Measurements from ENCODE around the gene KLHL30. TPM values are rescaled to one million over a fixed set of nuclear protein-coding genes. Genes with fewer than 3 reads are reported as not detected.

Gene KLHL30, protein sequence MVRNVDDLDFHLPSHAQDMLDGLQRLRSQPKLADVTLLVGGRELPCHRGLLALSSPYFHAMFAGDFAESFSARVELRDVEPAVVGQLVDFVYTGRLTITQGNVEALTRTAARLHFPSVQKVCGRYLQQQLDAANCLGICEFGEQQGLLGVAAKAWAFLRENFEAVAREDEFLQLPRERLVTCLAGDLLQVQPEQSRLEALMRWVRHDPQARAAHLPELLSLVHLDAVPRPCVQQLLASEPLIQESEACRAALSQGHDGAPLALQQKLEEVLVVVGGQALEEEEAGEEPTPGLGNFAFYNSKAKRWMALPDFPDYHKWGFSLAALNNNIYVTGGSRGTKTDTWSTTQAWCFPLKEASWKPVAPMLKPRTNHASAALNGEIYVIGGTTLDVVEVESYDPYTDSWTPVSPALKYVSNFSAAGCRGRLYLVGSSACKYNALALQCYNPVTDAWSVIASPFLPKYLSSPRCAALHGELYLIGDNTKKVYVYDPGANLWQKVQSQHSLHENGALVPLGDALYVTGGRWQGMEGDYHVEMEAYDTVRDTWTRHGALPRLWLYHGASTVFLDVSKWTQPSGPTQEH
- total RNA-seq (not detected), polyA plus RNA-seq (not detected)

DNA sequence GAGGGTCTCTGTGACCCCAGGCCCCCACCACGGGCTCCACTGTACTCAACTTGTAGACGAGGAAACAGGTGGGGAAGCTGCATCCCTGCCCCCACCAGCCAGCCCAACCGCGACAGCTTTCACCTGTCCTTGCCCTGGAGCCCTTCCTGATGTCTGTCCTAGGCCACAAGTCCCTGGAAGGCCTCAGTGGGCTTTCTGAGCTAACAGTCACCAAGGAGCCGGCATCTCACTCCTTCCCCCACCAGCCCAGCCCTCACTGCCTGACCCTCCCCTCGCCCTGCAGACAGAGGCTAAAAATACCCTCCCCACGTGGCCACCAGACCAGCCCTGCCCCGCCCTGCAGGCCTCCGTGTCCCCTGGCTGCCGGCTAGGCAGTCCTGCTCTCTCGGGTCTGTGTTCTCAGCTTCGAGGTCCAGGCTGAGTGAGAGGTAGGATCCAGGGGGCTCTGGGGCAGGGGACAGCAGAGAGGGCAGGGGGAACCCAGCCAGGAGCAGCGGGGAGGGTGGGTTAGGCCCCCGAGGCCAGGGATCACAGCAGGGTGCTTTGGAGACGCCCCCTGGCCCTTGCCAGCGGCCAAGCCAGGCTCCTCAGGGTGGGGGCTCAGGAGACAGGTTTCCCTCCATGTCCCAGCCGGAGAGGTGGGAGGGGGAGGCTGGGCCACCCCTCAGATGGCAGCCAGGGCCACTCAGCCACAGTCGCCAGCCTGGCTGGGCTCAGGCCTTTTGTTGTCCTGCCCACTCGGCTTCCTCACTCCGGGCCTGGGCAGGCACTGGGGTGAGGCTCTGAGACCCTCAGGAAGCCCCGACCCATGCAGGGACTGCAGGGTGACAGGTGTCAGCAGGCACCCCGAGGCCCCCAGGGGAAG is at the start of gene KLHL30:
KLHL30 (plus strand) TSS at position 338 of the 865 bp plus-strand sequence. CDS start 2,087 bp downstream, outside the sequence.
- no peak within 1 kb of the TSS for H3K27ac ChIP-seq (ENCODE audit: low read depth, low read length)
- POLR2A ChIA-PET = no interaction called here
- Mint-ChIP-seq H3K4me1 (peaks cover 4 to 7% (median 6%) of the 10 kb centered on the region in 3 donors), H3K36me3 (no peaks in the 10 kb centered on the region), H3K4me3 (no peak within 1 kb of the TSS), H3K27ac (peak within 1 kb of the TSS in 1 of 8 donors; percentile 75), H3K27me3 (peaks cover 0 to 2% of the 10 kb centered on the region in 2 donors), H3K9me3 (no peaks in the 10 kb centered on the region)
- no peaks in the 10 kb centered on the region for H3K9me3 ChIP-seq (ENCODE audit: low read length)
- CTCF ChIA-PET = interaction anchor here (0.7 to 0.8 kb wide), 2 partner anchors 221 to 625 kb away, joined by 3 read pairs; no protein-coding TSS in a partner anchor
- DNase-seq = no peak
- no peaks in the 10 kb centered on the region for H3K27me3 ChIP-seq (ENCODE audit: insufficient read depth, low read length, poor library complexity, severe bottlenecking)
- H3K36me3 ChIP-seq (ENCODE audit: insufficient read depth, low read length) = no peaks in the 10 kb centered on the region
- no peak within 1 kb of the TSS for H3K4me3 ChIP-seq (ENCODE audit: low read length)
- peaks cover 5% of the 10 kb centered on the region for H3K4me1 ChIP-seq (ENCODE audit: insufficient read depth, low read length)

- ChIA-PET POLR2A (no interaction called here), CTCF (interaction anchor here (0.5 kb wide), 1 partner anchor 99 kb away, joined by 3 read pairs; no protein-coding TSS in a partner anchor)
- H3K36me3 Mint-ChIP-seq = peaks cover 0 to 25% (median 8%) of the 10 kb centered on the region in 3 donors
- H3K27ac Mint-ChIP-seq = peak overlapping the region in 1 of 8 donors; percentile 61
- no peak for DNase-seq
- H3K36me3 ChIP-seq (ENCODE audit: insufficient read depth, low read length) = no peaks in the 10 kb centered on the region
- H3K4me3 ChIP-seq (ENCODE audit: low read length) = no peak overlapping the region
- peaks cover 6 to 8% (median 7%) of the 10 kb centered on the region in 3 donors for H3K4me1 Mint-ChIP-seq
- no peaks in the 10 kb centered on the region for H3K27me3 ChIP-seq (ENCODE audit: insufficient read depth, low read length, poor library complexity, severe bottlenecking)
- H3K9me3 Mint-ChIP-seq = no peaks in the 10 kb centered on the region
- H3K4me3 Mint-ChIP-seq = no peak overlapping the region
- H3K9me3 ChIP-seq (ENCODE audit: low read length) = no peaks in the 10 kb centered on the region
- H3K27me3 Mint-ChIP-seq = peaks cover 0 to 2% of the 10 kb centered on the region in 2 donors
- no peak overlapping the region for H3K27ac ChIP-seq (ENCODE audit: low read depth, low read length)
- H3K4me1 ChIP-seq (ENCODE audit: insufficient read depth, low read length) = no peaks in the 10 kb centered on the region
These were observed 47.6 kb upstream of the KLHL30 start for GRCh38 chr2:238090887-238091286.

- no peaks in the 10 kb centered on the region for H3K27me3 ChIP-seq (ENCODE audit: insufficient read depth, low read length, poor library complexity, severe bottlenecking)
- ChIA-PET CTCF (interaction anchor here (0.5 kb wide), 1 partner anchor 100 kb away, joined by 3 read pairs; no protein-coding TSS in a partner anchor), POLR2A (no interaction called here)
- no peaks in the 10 kb centered on the region for H3K9me3 ChIP-seq (ENCODE audit: low read length)
- Mint-ChIP-seq H3K9me3 (no peaks in the 10 kb centered on the region), H3K4me1 (peaks cover 6 to 8% (median 7%) of the 10 kb centered on the region in 3 donors), H3K27ac (peak overlapping the region in 3 of 8 donors; percentile 6 to 45 (median 15)), H3K4me3 (no peak overlapping the region), H3K36me3 (peaks cover 0 to 23% (median 8%) of the 10 kb centered on the region in 3 donors), H3K27me3 (peaks cover 0 to 2% of the 10 kb centered on the region in 2 donors)
- no peak for DNase-seq
- H3K4me1 ChIP-seq (ENCODE audit: insufficient read depth, low read length) = no peaks in the 10 kb centered on the region
- no peaks in the 10 kb centered on the region for H3K36me3 ChIP-seq (ENCODE audit: insufficient read depth, low read length)
- H3K27ac ChIP-seq (ENCODE audit: low read depth, low read length) = no peak overlapping the region
- no peak overlapping the region for H3K4me3 ChIP-seq (ENCODE audit: low read length)
These were observed 46.9 kb upstream of the KLHL30 start for GRCh38 chr2:238091436-238092060.

- no peak overlapping the region for H3K4me3 Mint-ChIP-seq
- H3K27me3 ChIP-seq (ENCODE audit: insufficient read depth, low read length, poor library complexity, severe bottlenecking) = no peaks in the 10 kb centered on the region
- H3K4me1 Mint-ChIP-seq = no peaks in the 10 kb centered on the region
- H3K27ac Mint-ChIP-seq = peak overlapping the region in 1 of 8 donors; percentile 5
- no peak for DNase-seq
- peaks cover 0 to 2% of the 10 kb centered on the region in 2 donors for H3K27me3 Mint-ChIP-seq
- no peak overlapping the region for H3K4me3 ChIP-seq (ENCODE audit: low read length)
- H3K27ac ChIP-seq (ENCODE audit: low read depth, low read length) = no peak overlapping the region
- no peaks in the 10 kb centered on the region for H3K9me3 ChIP-seq (ENCODE audit: low read length)
- H3K4me1 ChIP-seq (ENCODE audit: insufficient read depth, low read length) = no peaks in the 10 kb centered on the region
- CTCF ChIA-PET = no interaction called here
- peaks cover 0 to 23% (median 5%) of the 10 kb centered on the region in 3 donors for H3K36me3 Mint-ChIP-seq
- POLR2A ChIA-PET = no interaction called here
- H3K36me3 ChIP-seq (ENCODE audit: insufficient read depth, low read length) = no peaks in the 10 kb centered on the region
- no peaks in the 10 kb centered on the region for H3K9me3 Mint-ChIP-seq
These were observed 45.9 kb upstream of the KLHL30 start for GRCh38 chr2:238092486-238093035.

GRCh38 chr2:238093181-238094140 is 45.0 kb upstream of the KLHL30 start:
- Mint-ChIP-seq H3K9me3 (no peaks in the 10 kb centered on the region), H3K36me3 (peaks cover 0 to 23% (median 5%) of the 10 kb centered on the region in 3 donors), H3K4me1 (no peaks in the 10 kb centered on the region), H3K27me3 (peaks cover 0 to 2% of the 10 kb centered on the region in 2 donors), H3K4me3 (no peak overlapping the region), H3K27ac (no peak overlapping the region)
- ChIA-PET POLR2A (no interaction called here), CTCF (no interaction called here)
- no peak for DNase-seq
- H3K9me3 ChIP-seq (ENCODE audit: low read length) = no peaks in the 10 kb centered on the region
- no peaks in the 10 kb centered on the region for H3K4me1 ChIP-seq (ENCODE audit: insufficient read depth, low read length)
- H3K27me3 ChIP-seq (ENCODE audit: insufficient read depth, low read length, poor library complexity, severe bottlenecking) = no peaks in the 10 kb centered on the region
- no peak overlapping the region for H3K4me3 ChIP-seq (ENCODE audit: low read length)
- no peak overlapping the region for H3K27ac ChIP-seq (ENCODE audit: low read depth, low read length)
- H3K36me3 ChIP-seq (ENCODE audit: insufficient read depth, low read length) = no peaks in the 10 kb centered on the region

DNA sequence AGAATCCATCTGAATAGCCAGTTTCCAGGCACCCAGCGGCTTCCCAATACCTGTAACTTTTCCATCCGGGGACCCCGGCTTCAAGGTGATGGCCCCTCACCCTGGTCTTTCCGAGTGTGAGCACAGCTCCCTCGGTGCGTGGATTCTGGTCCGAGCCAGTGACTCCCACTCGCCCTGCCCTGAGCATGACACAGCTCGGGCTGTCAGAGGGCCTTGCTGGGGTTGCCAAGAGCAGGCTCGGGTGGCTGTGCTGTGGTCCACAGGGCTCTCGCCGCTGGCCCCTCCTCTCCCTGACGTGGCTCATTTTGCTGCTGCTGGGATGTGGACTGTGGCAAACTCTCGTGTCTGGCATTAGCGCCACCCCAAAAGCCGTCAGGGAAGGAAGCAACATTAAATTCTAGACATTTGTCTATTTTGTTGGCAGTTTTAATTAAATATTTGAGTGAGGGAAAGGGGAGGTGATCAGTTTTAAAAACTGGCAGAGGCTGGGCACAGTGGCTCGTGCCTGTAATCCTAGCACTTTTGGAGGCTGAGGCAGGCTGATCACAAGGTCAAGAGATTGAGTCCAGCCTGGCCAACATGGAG is 43.9 kb upstream of the KLHL30 start:
- Histone ChIP-seq H3K9me3 (ENCODE audit: low read length) (no peaks in the 10 kb centered on the region), H3K27me3 (ENCODE audit: insufficient read depth, low read length, poor library complexity, severe bottlenecking) (no peaks in the 10 kb centered on the region), H3K4me3 (ENCODE audit: low read length) (no peak overlapping the region), H3K36me3 (ENCODE audit: insufficient read depth, low read length) (no peaks in the 10 kb centered on the region), H3K27ac (ENCODE audit: low read depth, low read length) (no peak overlapping the region), H3K4me1 (ENCODE audit: insufficient read depth, low read length) (no peaks in the 10 kb centered on the region)
- CTCF ChIA-PET = no interaction called here
- POLR2A ChIA-PET = no interaction called here
- Mint-ChIP-seq H3K9me3 (no peaks in the 10 kb centered on the region), H3K27ac (peak overlapping the region in 1 of 8 donors; percentile 7), H3K4me3 (no peak overlapping the region), H3K4me1 (no peaks in the 10 kb centered on the region), H3K27me3 (peaks cover 0 to 2% of the 10 kb centered on the region in 2 donors), H3K36me3 (peaks cover 0 to 23% (median 5%) of the 10 kb centered on the region in 3 donors)
- no peak for DNase-seq

Measured in CD8-positive, alpha-beta memory T cell (primary cell).